HL-60/S4 (cell line): ENCODE data around the gene FSD1.
"Not testable (repeated sequence)": the region's sequence is repeated elsewhere in the genome, so short reads cannot be mapped to it uniquely, and the experiment has no call there.

ENCODE experiments used
- in situ Hi-C: fragments of 300-500 bp; cut with MboI; formaldehyde crosslinking; loops from 2 replicates; pipeline ENCODE4 v1.14.3; 2022; ENCODE audit warnings: low sequenced_read_pairs

Gene FSD1

GRCh38 chr19:4284176-4284958 lies 20.0 kb upstream of the FSD1 start:
- in situ Hi-C loops, result no loop called here

GRCh38 chr19:4284974-4285373 lies 19.4 kb upstream of the FSD1 start:
- in situ Hi-C loops, result no loop called here

GRCh38 chr19:4286141-4286540 lies 18.3 kb upstream of the FSD1 start:
- in situ Hi-C loops, result not testable (repeated sequence)

- in situ Hi-C loops, result no loop called here
Observed at GRCh38 chr19:4288091-4288777, 16.2 kb upstream of the FSD1 start.

GRCh38 chr19:4291184-4291732 lies 13.1 kb upstream of the FSD1 start:
- in situ Hi-C loops, result no loop called here

- in situ Hi-C loops, result no loop called here
Observed at GRCh38 chr19:4292515-4292914, 11.9 kb upstream of the FSD1 start.

- in situ Hi-C loops, result no loop called here
Observed at GRCh38 chr19:4294389-4294788, 10.0 kb upstream of the FSD1 start.

GRCh38 chr19:4295972-4296771 lies 8.2 kb upstream of the FSD1 start:
- in situ Hi-C loops, result no loop called here

- in situ Hi-C loops, result no loop called here
Observed at GRCh38 chr19:4297901-4298809, 6.2 kb upstream of the FSD1 start.

- in situ Hi-C loops, result no loop called here
Observed at GRCh38 chr19:4298810-4299550, 5.4 kb upstream of the FSD1 start.

- in situ Hi-C loops, result no loop called here
Observed at GRCh38 chr19:4300589-4300988, 3.8 kb upstream of the FSD1 start.

- in situ Hi-C loops, result no loop called here
Observed at GRCh38 chr19:4301590-4302242, 2.7 kb upstream of the FSD1 start.

GRCh38 chr19:4302243-4302640 lies 2.2 kb upstream of the FSD1 start, which contains the start of gene TMIGD2:
TSS of gene TMIGD2 (minus strand) at chr19:4302389. CDS start at chr19:4302385, 4 bp downstream.
- in situ Hi-C loops, result no loop called here

GRCh38 chr19:4303819-4304537 lies 420 bp upstream of the FSD1 start:
- in situ Hi-C loops, result no loop called here

- in situ Hi-C loops, result no loop called here
Observed at GRCh38 chr19:4305257-4305612, 837 bp downstream of the FSD1 start.

GRCh38 chr19:4305659-4306058 lies 1.3 kb downstream of the FSD1 start:
- in situ Hi-C loops, result no loop called here

- in situ Hi-C loops, result no loop called here
Observed at GRCh38 chr19:4310247-4311121, 6.1 kb downstream of the FSD1 start.
